Neural progenitor cell (in vitro differentiated cells): ENCODE data around the gene AUTS2. TPM values are rescaled to one million over a fixed set of nuclear protein-coding genes. Genes with fewer than 3 reads are reported as not detected.

Source experiments
- DNase-seq: peaks from one replicate; pipeline ENCODE4 v3.0.0-alpha.2; 2016; ENCODE audit warnings: low spot score
- H2AFZ ChIP-seq: fragments of 200-600 bp; sonication (generic); replicated peaks from 2 replicates; pipeline ENCODE4 v1.6.1; 2016; ENCODE audit warnings: antibody characterized with exemption
- H3F3A ChIP-seq: fragments of 200-600 bp; sonication (generic); 2 replicates; pipeline ENCODE4 v1.6.1; 2016; ENCODE audit warnings: antibody characterized with exemption, low read depth
- H3K27ac ChIP-seq: fragments of 200-600 bp; sonication (generic); 2 replicates; pipeline ENCODE4 v1.5.1; 2016; ENCODE audit warnings: mild to moderate bottlenecking
- H3K27me3 ChIP-seq: fragments of 200-600 bp; sonication (generic); 2 replicates; pipeline ENCODE4 v1.6.1; 2016; ENCODE audit warnings: mild to moderate bottlenecking, moderate library complexity
- H3K36me3 ChIP-seq: fragments of 200-600 bp; sonication (generic); 2 replicates; pipeline ENCODE4 v1.5.1; 2016
- H3K4me1 ChIP-seq: fragments of 200-600 bp; sonication (generic); 2 replicates; pipeline ENCODE4 v1.6.1; 2016; ENCODE audit warnings: mixed run types
- H3K4me2 ChIP-seq: fragments of 200-600 bp; sonication (generic); 2 replicates; pipeline ENCODE4 v1.6.1; 2016
- H3K4me3 ChIP-seq: fragments of 200-600 bp; sonication (generic); 2 replicates; pipeline ENCODE4 v1.5.1; 2016
- H3K79me2 ChIP-seq: fragments of 200-600 bp; sonication (generic); 2 replicates; pipeline ENCODE4 v1.6.1; 2016; ENCODE audit warnings: low read depth
- H3K9ac ChIP-seq: fragments of 200-600 bp; sonication (generic); 2 replicates; pipeline ENCODE4 v1.6.1; 2016
- H3K9me3 ChIP-seq: fragments of 200-600 bp; sonication (generic); 2 replicates; pipeline ENCODE4 v1.5.1; 2016; ENCODE audit warnings: low read depth
- H4K20me1 ChIP-seq: fragments of 200-600 bp; sonication (generic); 2 replicates; pipeline ENCODE4 v1.6.1; 2016; ENCODE audit warnings: low read depth
- H3K27ac Mint-ChIP-seq: 3 replicates; pipeline ENCODE4 v1.8.0; 2021; ENCODE audit warnings: mixed read lengths
- H3K27me3 Mint-ChIP-seq: 2 replicates; pipeline ENCODE4 v1.8.0; 2022; ENCODE audit warnings: low read depth, mild to moderate bottlenecking, inconsistent platforms, moderate library complexity, mixed read lengths; ENCODE audit not compliant: insufficient read depth
- H3K36me3 Mint-ChIP-seq: 3 replicates; pipeline ENCODE4 v1.8.0; 2021; ENCODE audit warnings: mixed read lengths
- H3K4me1 Mint-ChIP-seq: 3 replicates; pipeline ENCODE4 v1.8.0; 2021; ENCODE audit warnings: mixed read lengths
- H3K4me3 Mint-ChIP-seq: 3 replicates; pipeline ENCODE4 v1.8.0; 2021; ENCODE audit warnings: mild to moderate bottlenecking, moderate library complexity, mixed read lengths
- H3K9me3 Mint-ChIP-seq: 3 replicates; pipeline ENCODE4 v1.8.0; 2020; ENCODE audit warnings: mixed read lengths
- EZH2 ChIP-seq: fragments of 200-600 bp; sonication (generic); IDR thresholded peaks from 2 replicates; pipeline ENCODE4 v1.6.1; 2017; ENCODE audit warnings: antibody characterized with exemption, mild to moderate bottlenecking, moderate library complexity
- EZH2phosphoT487 ChIP-seq: fragments of 200-600 bp; sonication (generic); IDR thresholded peaks from 2 replicates; pipeline ENCODE4 v1.6.1; 2017; ENCODE audit warnings: antibody characterized with exemption
- total RNA-seq: library from RNA; depleted of rRNA; stranded (reverse); fragments of >200 nt; gene quantifications from 2 replicates; pipeline ENCODE4 v1.2.3, GENCODE V29; 2015; ENCODE audit warnings: low replicate concordance
- TF ChIP-seq, protein P1 (sequence below): fragments of 200-600 bp; sonication (generic); IDR thresholded peaks from 2 replicates; pipeline ENCODE4 v1.5.1; 2017; ENCODE audit warnings: antibody characterized with exemption, mild to moderate bottlenecking

The AUTS2 gene
- total RNA-seq, 1 donor from 2014 or later = 50.0 TPM

GRCh38 chr7:70406186-70406949 lies 808.1 kb downstream of the AUTS2 start:
- peaks cover 32% of the 10 kb centered on the region for H3K4me1 Mint-ChIP-seq
- Histone ChIP-seq H2AFZ (no peak overlapping the region), H3K27ac (no peak overlapping the region), H3K4me1 (peaks cover 9% of the 10 kb centered on the region), H3K79me2 (no peaks in the 10 kb centered on the region), H3K4me2 (no peak overlapping the region), H3F3A (no peaks in the 10 kb centered on the region), H3K27me3 (no peaks in the 10 kb centered on the region), H4K20me1 (no peaks in the 10 kb centered on the region), H3K9ac (no peak overlapping the region), H3K4me3 (no peak overlapping the region), H3K9me3 (no peaks in the 10 kb centered on the region), H3K36me3 (no peaks in the 10 kb centered on the region)
- no peak for DNase-seq
- TF ChIP-seq, protein P1, sequence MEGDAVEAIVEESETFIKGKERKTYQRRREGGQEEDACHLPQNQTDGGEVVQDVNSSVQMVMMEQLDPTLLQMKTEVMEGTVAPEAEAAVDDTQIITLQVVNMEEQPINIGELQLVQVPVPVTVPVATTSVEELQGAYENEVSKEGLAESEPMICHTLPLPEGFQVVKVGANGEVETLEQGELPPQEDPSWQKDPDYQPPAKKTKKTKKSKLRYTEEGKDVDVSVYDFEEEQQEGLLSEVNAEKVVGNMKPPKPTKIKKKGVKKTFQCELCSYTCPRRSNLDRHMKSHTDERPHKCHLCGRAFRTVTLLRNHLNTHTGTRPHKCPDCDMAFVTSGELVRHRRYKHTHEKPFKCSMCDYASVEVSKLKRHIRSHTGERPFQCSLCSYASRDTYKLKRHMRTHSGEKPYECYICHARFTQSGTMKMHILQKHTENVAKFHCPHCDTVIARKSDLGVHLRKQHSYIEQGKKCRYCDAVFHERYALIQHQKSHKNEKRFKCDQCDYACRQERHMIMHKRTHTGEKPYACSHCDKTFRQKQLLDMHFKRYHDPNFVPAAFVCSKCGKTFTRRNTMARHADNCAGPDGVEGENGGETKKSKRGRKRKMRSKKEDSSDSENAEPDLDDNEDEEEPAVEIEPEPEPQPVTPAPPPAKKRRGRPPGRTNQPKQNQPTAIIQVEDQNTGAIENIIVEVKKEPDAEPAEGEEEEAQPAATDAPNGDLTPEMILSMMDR = no peak
- peaks cover 6% of the 10 kb centered on the region for H3K27me3 Mint-ChIP-seq
- no peaks in the 10 kb centered on the region for H3K36me3 Mint-ChIP-seq
- no peak overlapping the region for H3K27ac Mint-ChIP-seq
- no peaks in the 10 kb centered on the region for H3K9me3 Mint-ChIP-seq
- no peak overlapping the region for H3K4me3 Mint-ChIP-seq

DNA sequence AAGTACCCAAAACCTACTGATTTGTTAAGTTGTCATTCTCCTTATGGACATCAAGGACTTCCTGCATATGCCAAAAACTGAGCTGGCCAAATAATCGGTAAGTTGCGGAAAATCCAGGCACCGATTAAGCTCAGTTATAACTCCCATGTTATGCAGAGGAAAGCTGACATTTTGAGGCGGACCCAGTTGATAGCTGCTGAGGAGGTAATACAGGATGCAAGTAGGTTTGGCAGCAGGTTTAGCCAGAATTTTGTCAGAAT lies 808.6 kb downstream of the AUTS2 start:
- Histone ChIP-seq H3K4me3 (no peak overlapping the region), H3K27ac (no peak overlapping the region)
- DNase-seq = no peak

DNA sequence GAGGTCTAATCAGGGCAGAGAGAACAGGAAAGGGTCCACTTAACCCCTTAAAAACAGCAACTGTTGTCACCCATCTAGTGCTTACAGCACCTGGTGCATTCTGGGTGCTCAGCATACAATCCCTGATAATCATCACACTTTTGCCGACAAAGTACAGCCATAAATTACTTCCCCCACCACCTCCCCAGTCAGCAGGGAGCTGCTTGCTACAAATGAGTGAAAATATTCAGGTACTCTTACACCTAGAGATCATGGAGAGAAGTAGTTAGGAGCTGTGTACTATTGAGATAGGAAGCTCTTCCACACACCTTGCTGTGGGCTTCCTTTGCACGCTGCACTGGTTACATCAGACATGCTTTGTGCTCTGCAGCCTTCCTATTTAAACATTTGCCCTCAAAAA lies 810.2 kb downstream of the AUTS2 start:
- Mint-ChIP-seq H3K27ac (no peak overlapping the region), H3K27me3 (peaks cover 6% of the 10 kb centered on the region), H3K4me3 (no peak overlapping the region), H3K9me3 (no peaks in the 10 kb centered on the region), H3K4me1 (peaks cover 32% of the 10 kb centered on the region), H3K36me3 (no peaks in the 10 kb centered on the region)
- Histone ChIP-seq H3K27me3 (no peaks in the 10 kb centered on the region), H3K4me3 (no peak overlapping the region), H4K20me1 (no peaks in the 10 kb centered on the region), H3K9ac (no peak overlapping the region), H3K4me2 (no peak overlapping the region), H3K4me1 (peaks cover 9% of the 10 kb centered on the region), H3K9me3 (no peaks in the 10 kb centered on the region), H2AFZ (no peak overlapping the region), H3K27ac (no peak overlapping the region), H3F3A (no peaks in the 10 kb centered on the region), H3K36me3 (no peaks in the 10 kb centered on the region), H3K79me2 (no peaks in the 10 kb centered on the region)
- TF ChIP-seq, protein P1 = no peak
- TF ChIP-seq EZH2 = no peak
- TF ChIP-seq EZH2phosphoT487 = no peak
- DNase-seq = no peak

More for the DNA sequence above, 808.6 kb downstream of the AUTS2 start:
- no peaks in the 10 kb centered on the region for H3F3A ChIP-seq
- no peak overlapping the region for H2AFZ ChIP-seq
- Mint-ChIP-seq H3K4me3 (no peak overlapping the region), H3K36me3 (no peaks in the 10 kb centered on the region), H3K27ac (no peak overlapping the region), H3K9me3 (no peaks in the 10 kb centered on the region), H3K4me1 (peaks cover 32% of the 10 kb centered on the region), H3K27me3 (peaks cover 6% of the 10 kb centered on the region)
- no peak overlapping the region for H3K9ac ChIP-seq
- no peaks in the 10 kb centered on the region for H4K20me1 ChIP-seq
- H3K36me3 ChIP-seq = no peaks in the 10 kb centered on the region
- H3K9me3 ChIP-seq = no peaks in the 10 kb centered on the region
- H3K79me2 ChIP-seq = no peaks in the 10 kb centered on the region
- TF ChIP-seq, protein P1 = no peak
- TF ChIP-seq EZH2phosphoT487 = no peak
- H3K27me3 ChIP-seq = no peaks in the 10 kb centered on the region
- H3K4me1 ChIP-seq = peaks cover 9% of the 10 kb centered on the region
- no peak overlapping the region for H3K4me2 ChIP-seq
